Heart left ventricle (tissue), 13 donors: ENCODE results near the gene DLX2.

ENCODE experiments used
- CTCF ChIP-seq, 12 donors: fragments of 200-600 bp; sonication (generic) in 4 of 12; IDR thresholded peaks; one replicate each; pipeline versions ENCODE4 v1.5.0 to v1.8.0; 2018 to 2022; ENCODE audit warnings: antibody characterized with exemption in 12 of 12, mild to moderate bottlenecking in 5 of 12
- POLR2A ChIP-seq, 2 donors: fragments of 450-650 bp; IDR thresholded peaks; one replicate each; pipeline ENCODE4 v1.6.1; 2017; ENCODE audit warnings: antibody characterized with exemption in 2 of 2, mild to moderate bottlenecking in 2 of 2, moderate library complexity in 2 of 2
- donor health status: ischemic (EF 13 %, LVEDD 7.1; RV severe dilation, severe dysfunction).
- donor health status: DM: no; HTN: yes; CAD: no.
- donor health status: DM: no; HTN: no; CAD: no.
- donor health status: ischemic (EF 25% LVEDD 6.9; RV normal size, moderate dysfunction).
- donor health status: ischemic (EF 25% LVEDD 5.7; RV mildly dilated, moderate dysfunction).
- donor health status: ischemic (EF 35%, LVEDD 5.7; RV mildly dilated, moderate dysfunction).
- donor health status: nonischemic (EF 11% LVEDD 7.7; RV severe dilation, severe dysfunction).
- donor health status: DM: yes; HTN: yes; CAD: no.
- donor health status: PGD.
- donor health status: ischemic (EF 29% LVEDD 5.4; RV normal size, mild dysfunction).
- donor health status: nonischemic (EF 23%, LVEDD 6.1; RV moderate dilation, normal function).

DNA sequence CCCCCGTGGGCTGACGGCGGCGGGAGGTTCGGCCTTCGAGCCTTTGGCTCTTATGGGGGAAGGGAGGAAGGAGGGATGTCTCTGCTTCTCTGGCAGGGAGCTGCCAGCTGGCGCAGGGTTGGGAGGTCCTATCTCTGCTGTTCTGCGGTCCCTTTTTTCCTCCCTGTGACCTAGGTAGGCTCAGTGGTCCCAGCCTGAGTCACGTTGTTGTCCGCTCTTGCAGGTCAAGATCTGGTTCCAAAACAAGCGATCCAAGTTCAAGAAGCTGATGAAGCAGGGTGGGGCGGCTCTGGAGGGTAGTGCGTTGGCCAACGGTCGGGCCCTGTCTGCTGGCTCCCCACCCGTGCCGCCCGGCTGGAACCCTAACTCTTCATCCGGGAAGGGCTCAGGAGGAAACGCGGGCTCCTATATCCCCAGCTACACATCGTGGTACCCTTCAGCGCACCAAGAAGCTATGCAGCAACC is 14.9 kb downstream of the DLX2 start:
- TF ChIP-seq CTCF (IDR thresholded peaks at IDR 0.05) (no peak), POLR2A (IDR thresholded peaks at IDR 0.05) (no peak)
